Activated CD8-positive, alpha-beta memory T cell treated with anti-CD3 and anti-CD28 coated beads, Interleukin-2, amount 50 U/mL, for 1 hour (primary cell): ENCODE measurements around the gene IL19.
A peak's percentile ranks its signal among the peaks of the same experiment; 100 is the strongest.

Experiments used
- DNase-seq: peaks from one replicate; pipeline ENCODE4 v3.0.0-alpha.2; 2020; ENCODE audit errors: extremely low read depth

Gene IL19

GRCh38 chr1:206800411-206800810 lies 29.8 kb downstream of the IL19 start:
- no peak for DNase-seq

- no peak for DNase-seq
Measured at GRCh38 chr1:206800891-206801290, 30.3 kb downstream of the IL19 start.

GRCh38 chr1:206801467-206801866 lies 30.9 kb downstream of the IL19 start:
- no peak for DNase-seq

- no peak for DNase-seq
Measured at GRCh38 chr1:206802401-206802800, 31.8 kb downstream of the IL19 start.

DNA sequence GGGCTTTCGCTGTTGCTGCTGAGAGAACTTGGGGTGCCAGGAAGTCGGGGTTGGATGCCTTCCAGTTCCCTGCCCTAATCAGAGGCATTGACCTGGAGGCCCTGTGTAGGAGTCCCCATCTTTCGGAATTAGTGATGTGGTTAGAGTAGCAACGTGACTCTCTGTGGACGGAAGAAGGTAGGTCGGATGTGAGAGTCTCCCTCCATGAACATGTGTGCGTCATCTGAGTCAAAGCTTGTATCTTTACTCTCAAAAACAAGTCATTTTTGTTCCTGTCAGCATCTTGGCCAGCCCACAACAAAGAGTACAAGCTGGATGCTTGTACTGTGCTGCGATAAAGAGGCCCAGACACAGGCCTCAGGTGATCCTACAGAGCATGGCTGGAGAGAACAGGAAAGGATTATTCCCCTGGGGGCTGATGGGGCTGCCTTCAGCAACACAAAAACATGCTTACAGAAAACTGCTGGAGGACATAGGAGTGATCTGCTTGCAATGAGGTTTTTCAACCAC lies 32.7 kb downstream of the IL19 start:
- DNase-seq, result peak; percentile 82

GRCh38 chr1:206804156-206804737 lies 33.7 kb downstream of the IL19 start:
- DNase-seq, result no peak

- no peak for DNase-seq
Measured at GRCh38 chr1:206805357-206805756, 34.8 kb downstream of the IL19 start.

DNA sequence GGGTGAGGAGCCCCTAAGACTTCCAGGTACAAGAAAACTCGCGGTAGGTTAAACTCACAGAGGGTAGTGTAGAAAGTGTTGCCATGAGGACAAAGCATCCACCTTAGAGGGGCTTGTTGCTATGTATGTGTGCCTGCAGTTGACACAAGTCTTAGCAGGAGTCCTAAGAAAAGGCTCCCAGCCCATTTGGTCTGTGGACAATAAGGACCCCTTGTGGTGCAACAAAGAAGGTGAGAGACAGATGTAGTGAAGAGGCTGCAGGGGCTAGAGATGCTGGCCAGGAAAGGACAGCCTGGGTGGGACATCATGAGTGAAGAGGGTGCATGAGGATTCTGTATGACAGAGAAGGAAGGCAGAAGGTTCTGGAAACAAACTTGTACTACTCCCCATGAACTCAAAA lies 38.0 kb downstream of the IL19 start:
- DNase-seq, result no peak

DNA sequence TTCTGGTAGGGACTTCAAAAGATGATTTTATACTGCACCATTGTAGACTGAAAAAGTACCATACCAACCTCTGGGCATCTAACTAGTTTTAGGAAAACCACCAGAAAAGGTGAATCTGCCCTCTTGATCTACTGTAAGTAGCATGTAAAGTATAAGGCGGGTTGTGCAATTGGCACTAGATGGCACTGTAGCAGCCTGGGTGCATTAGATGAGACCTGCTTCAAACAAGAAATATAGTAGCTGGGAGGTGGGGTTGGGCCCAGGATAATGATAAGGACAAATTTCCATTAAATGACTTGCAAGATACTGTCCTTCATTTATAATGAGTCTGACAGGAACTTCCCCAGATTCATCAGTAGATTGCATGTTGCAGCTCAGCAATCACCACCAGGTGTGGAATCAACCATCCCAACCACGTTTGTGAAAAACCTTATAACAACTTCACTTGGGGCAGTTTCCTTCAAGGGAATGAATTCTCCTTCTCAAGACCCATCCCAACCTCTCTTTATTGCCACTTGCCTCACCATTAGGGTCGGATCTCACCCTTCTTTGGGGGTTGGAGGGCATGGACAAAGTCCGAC lies 39.0 kb downstream of the IL19 start:
- DNase-seq, result no peak

GRCh38 chr1:206812471-206812870 lies 41.9 kb downstream of the IL19 start:
- no peak for DNase-seq

- DNase-seq, result no peak
Measured at GRCh38 chr1:206814716-206815341, 44.3 kb downstream of the IL19 start.

DNA sequence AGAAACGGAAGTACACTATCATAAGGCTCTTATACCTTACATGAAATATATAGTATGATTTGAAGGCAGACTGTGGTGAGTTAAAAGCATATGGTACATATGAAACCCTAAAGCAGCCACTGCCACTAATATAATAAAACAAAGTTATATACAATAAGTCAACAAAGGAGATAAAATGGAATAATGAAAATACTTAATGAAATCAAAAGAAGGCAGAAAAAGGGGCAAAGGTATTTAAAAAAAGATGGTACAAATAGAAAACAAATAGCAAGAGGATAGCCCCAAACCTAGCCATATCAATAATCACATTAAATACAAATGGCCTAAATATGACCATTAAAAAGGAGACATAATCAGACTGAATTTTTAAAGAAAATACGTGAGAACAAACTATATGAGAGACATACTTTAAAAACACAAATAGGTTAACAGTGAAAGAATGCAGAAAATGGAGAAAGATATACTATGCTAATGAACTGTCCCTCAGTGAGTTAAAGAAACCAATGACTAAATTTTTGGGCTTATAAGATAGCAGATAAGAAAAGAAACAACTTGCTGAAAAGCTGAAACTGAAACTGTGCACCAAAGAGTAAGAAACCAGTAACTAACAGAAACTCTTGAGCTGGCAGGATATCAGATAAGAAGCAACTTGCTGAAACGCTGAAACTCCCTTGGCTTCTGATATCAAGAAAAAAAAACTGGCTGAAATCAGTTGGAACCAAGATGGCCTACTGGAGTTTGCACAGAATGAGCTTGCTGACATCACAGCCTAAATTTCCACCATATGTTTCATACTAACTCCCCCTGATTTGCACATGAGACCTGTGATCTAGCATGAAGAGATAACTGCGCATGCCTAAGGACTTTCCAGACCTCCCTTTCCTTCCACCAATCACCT lies 46.1 kb downstream of the IL19 start:
- no peak for DNase-seq

GRCh38 chr1:206821493-206821892 lies 50.9 kb downstream of the IL19 start:
- no peak for DNase-seq

GRCh38 chr1:206823727-206824126 lies 53.2 kb downstream of the IL19 start:
- no peak for DNase-seq

DNA sequence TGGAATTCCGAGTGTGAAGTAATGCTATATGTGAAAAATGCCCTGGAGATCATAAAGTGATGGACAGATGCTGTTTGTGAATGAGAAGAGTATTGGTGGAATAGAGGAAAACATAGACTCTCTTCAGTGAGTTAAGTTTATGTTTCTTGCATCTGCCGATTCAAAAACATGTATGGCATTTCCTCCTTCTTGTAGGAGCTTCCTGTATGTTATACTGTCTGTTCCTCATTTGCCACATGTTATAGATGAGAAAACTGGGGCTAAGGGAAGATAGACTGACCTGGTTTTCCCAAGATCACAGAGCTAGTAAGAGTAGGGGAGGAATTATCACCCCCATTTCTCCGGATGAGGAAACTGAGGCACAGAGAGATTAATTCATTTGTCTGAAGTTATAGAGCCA lies 53.8 kb downstream of the IL19 start:
- no peak for DNase-seq

- DNase-seq, result no peak
Measured at GRCh38 chr1:206826394-206826793, 55.8 kb downstream of the IL19 start.

GRCh38 chr1:206828061-206828460 lies 57.5 kb downstream of the IL19 start:
- no peak for DNase-seq

- no peak for DNase-seq
Measured at GRCh38 chr1:206828765-206829164, 58.2 kb downstream of the IL19 start.

- no peak for DNase-seq
Measured at GRCh38 chr1:206829282-206829681, 58.7 kb downstream of the IL19 start.

DNA sequence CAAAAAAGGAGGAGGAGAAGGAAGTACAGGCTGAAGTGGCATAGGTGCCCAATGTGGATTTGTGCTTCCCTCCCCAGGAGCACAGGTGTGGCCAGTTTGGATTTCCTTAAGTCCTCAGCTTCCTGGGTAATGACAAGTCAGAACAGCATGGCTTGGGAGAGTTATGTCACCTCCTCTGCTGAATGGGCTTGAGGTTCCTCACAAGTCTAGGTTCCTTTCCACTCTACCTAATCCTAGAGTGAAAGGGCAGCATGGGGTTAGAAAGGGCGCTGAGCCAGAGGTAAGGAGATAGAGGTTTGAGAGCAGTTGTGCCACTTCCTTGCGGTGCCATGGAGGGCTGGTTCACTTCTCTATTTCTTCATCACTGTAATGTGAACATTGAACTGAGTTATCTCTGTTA lies 59.3 kb downstream of the IL19 start:
- DNase-seq, result no peak

DNA sequence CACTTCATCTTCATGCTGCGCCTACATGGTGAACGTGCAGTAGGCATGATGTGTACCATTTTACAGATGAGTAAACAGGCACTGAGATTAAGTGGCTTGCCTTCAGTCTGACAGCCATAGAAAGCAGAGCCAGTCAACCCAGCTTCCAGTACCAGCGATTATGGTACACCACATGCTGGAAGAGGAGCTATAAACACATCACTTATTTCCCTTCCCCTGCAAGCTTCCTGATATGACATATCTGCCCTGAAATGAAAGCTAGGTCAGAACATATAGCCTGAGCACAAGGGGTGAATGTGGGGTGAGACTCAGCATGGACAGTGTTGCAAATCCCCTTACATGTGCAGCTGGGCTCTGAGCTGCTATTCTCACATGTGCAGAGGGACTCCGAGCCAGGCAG lies 61.1 kb downstream of the IL19 start:
- no peak for DNase-seq

- no peak for DNase-seq
Measured at GRCh38 chr1:206832352-206832880, 61.8 kb downstream of the IL19 start.
